NB4 (cell line): Measurements from ENCODE around the gene PIAS1.

Experiments used
- CTCF ChIP-seq: IDR thresholded peaks from one replicate; pipeline ENCODE4 v1.5.1; 2012; ENCODE audit warnings: low read depth, low read length
- MAX ChIP-seq: IDR thresholded peaks from 2 replicates; pipeline ENCODE4 v1.6.1; 2011; ENCODE audit warnings: low read depth, low read length
- POLR2A ChIP-seq: IDR thresholded peaks from 2 replicates; pipeline ENCODE4 v1.6.1; 2011; ENCODE audit warnings: mild to moderate bottlenecking; ENCODE audit not compliant: insufficient read length; ENCODE audit errors: extremely low read depth

DNA sequence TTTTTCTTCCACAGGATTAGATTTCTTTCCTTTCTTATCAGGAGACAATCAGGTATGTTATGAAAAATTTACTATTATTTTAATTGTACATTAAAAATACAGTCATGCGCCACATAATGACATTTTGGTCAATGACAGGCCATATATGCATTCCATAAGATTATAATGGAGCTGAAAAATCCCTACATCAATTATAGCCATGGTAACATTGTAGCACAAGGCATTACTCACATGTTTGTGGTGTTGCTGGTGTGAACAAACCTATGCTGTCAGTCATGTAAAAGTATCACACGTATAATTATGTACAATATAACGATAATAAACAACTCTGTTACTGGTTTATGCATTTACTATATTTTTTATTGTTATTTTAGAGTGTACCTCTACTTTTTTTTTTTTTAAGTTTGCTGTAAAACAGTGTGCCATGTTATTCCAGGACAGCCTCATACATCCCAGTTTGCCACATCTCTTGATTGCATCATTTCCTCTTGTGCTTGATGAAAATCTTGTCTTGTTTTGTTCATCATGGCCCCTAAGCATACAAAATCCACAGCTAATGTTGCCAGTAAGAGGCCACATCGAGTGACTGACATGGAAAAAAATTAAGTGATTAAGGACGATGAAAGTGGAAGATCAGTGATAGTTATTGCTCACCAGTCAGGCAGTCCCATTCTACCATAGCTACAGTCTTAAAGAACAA, 129.7 kb downstream of the PIAS1 start:
- no peak for TF ChIP-seq CTCF
- no peak for TF ChIP-seq POLR2A
- TF ChIP-seq MAX = no peak
